Fibroblast of lung (primary cell): ENCODE measurements around the gene LANCL2. TPM values are rescaled to one million over a fixed set of nuclear protein-coding genes. Genes with fewer than 3 reads are reported as not detected.

Experiments used
- DNase-seq, 2 donors: peaks; one replicate each; pipeline versions ENCODE4 v3.0.0 to v3.0.0-alpha.2; 2010; ENCODE audit warnings: low read depth in 2 of 2
- H2AFZ ChIP-seq: 2 replicates; pipeline ENCODE4 v1.5.1; 2012; ENCODE audit warnings: low read length, control low read depth, inconsistent platforms
- H3K27ac ChIP-seq: 2 replicates; pipeline ENCODE4 v1.5.1; 2011; ENCODE audit warnings: low read length, control low read depth; ENCODE audit not compliant: insufficient read depth
- H3K27me3 ChIP-seq: 2 replicates; pipeline ENCODE4 v1.5.1; 2011; ENCODE audit warnings: mild to moderate bottlenecking, low read length; ENCODE audit not compliant: control insufficient read depth, insufficient read depth
- H3K36me3 ChIP-seq: 2 replicates; pipeline ENCODE4 v1.5.1; 2011; ENCODE audit warnings: low read length; ENCODE audit not compliant: control insufficient read depth, insufficient read depth
- H3K4me1 ChIP-seq: 2 replicates; pipeline ENCODE4 v1.5.1; 2011; ENCODE audit warnings: low read length; ENCODE audit not compliant: control insufficient read depth, insufficient read depth; ENCODE audit errors: extremely low read depth
- H3K4me2 ChIP-seq: 2 replicates; pipeline ENCODE4 v1.5.1; 2011; ENCODE audit warnings: low read length, control low read depth; ENCODE audit not compliant: insufficient read depth; ENCODE audit errors: extremely low read depth
- H3K4me3 ChIP-seq, 4 experiments: fragments of 200-600 bp in 1 of 4; sonication (generic) in 1 of 4; replicated peaks in 1 of 4; 2 replicates each; pipeline ENCODE4 v1.5.1; 2011 to 2016; ENCODE audit warnings: low read length in 4 of 4, low read depth in 3 of 4, mild to moderate bottlenecking in 3 of 4, control low read depth in 2 of 4, inconsistent platforms in 1 of 4, mixed read lengths in 1 of 4; ENCODE audit not compliant: insufficient read depth in 1 of 4; ENCODE audit errors: control extremely low read depth in 1 of 4
- H3K79me2 ChIP-seq: 2 replicates; pipeline ENCODE4 v1.5.1; 2012; ENCODE audit warnings: mild to moderate bottlenecking, low read length, inconsistent platforms; ENCODE audit not compliant: control insufficient read depth, insufficient read depth
- H3K9ac ChIP-seq: 2 replicates; pipeline ENCODE4 v1.5.1; 2011; ENCODE audit warnings: mild to moderate bottlenecking, low read length, control low read depth; ENCODE audit not compliant: insufficient read depth
- H3K9me3 ChIP-seq: 2 replicates; pipeline ENCODE4 v1.5.1; 2012; ENCODE audit warnings: low read depth, low read length; ENCODE audit not compliant: control insufficient read depth, insufficient read depth
- H4K20me1 ChIP-seq: 2 replicates; pipeline ENCODE4 v1.5.1; 2011; ENCODE audit warnings: low read length; ENCODE audit not compliant: control insufficient read depth, insufficient read depth; ENCODE audit errors: extremely low read depth
- EZH2 ChIP-seq: IDR thresholded peaks from 2 replicates; pipeline ENCODE4 v1.5.1; 2012; ENCODE audit warnings: low read length, control low read depth, mild to moderate bottlenecking; ENCODE audit errors: missing control alignments
- polyA plus RNA-seq, 2 donors: library from polyadenylated mRNA; depleted of rRNA in 1 of 2; stranded (reverse) in 1 of 2; unstranded in 1 of 2; fragments of >200 nt; gene quantifications; 2 replicates each; pipeline ENCODE4 v1.2.1, GENCODE V29; 2011 to 2012; ENCODE audit warnings: missing spikeins in 1 of 2
- total RNA-seq: library from RNA; depleted of rRNA; stranded (reverse); fragments of >200 nt; gene quantifications from 2 replicates; pipeline ENCODE4 v1.2.1, GENCODE V29; 2014
- TF ChIP-seq, protein P1 (sequence below), 2 donors: IDR thresholded peaks in 1 of 2; conservative IDR thresholded peaks in 1 of 2; 1 replicate in 1 of 2; 2 replicates in 1 of 2; pipeline ENCODE4 v1.5.1; 2011 to 2012; ENCODE audit warnings: low read length in 2 of 2, control low read depth in 1 of 2, inconsistent platforms in 1 of 2, low read depth in 1 of 2, mild to moderate bottlenecking in 1 of 2

The LANCL2 gene
- total and polyA plus RNA-seq, 2 donors (not counting 1 experiment from before 2014, with no cell fraction given), result 8.9 to 15.0 TPM

- Histone ChIP-seq H3K27ac (no peak overlapping the region), H4K20me1 (no peaks in the 10 kb centered on the region), H3K4me3 (no peak overlapping the region), H3K79me2 (no peaks in the 10 kb centered on the region), H3K9me3 (no peaks in the 10 kb centered on the region), H3K27me3 (no peaks in the 10 kb centered on the region), H2AFZ (no peak overlapping the region), H3K4me2 (no peak overlapping the region), H3K4me1 (no peaks in the 10 kb centered on the region), H3K36me3 (no peaks in the 10 kb centered on the region), H3K9ac (no peak overlapping the region)
- no peak for DNase-seq
- no peak for TF ChIP-seq EZH2
- TF ChIP-seq, protein P1, sequence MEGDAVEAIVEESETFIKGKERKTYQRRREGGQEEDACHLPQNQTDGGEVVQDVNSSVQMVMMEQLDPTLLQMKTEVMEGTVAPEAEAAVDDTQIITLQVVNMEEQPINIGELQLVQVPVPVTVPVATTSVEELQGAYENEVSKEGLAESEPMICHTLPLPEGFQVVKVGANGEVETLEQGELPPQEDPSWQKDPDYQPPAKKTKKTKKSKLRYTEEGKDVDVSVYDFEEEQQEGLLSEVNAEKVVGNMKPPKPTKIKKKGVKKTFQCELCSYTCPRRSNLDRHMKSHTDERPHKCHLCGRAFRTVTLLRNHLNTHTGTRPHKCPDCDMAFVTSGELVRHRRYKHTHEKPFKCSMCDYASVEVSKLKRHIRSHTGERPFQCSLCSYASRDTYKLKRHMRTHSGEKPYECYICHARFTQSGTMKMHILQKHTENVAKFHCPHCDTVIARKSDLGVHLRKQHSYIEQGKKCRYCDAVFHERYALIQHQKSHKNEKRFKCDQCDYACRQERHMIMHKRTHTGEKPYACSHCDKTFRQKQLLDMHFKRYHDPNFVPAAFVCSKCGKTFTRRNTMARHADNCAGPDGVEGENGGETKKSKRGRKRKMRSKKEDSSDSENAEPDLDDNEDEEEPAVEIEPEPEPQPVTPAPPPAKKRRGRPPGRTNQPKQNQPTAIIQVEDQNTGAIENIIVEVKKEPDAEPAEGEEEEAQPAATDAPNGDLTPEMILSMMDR (conservative IDR thresholded peaks at IDR 0.05 in 1 of 2, IDR thresholded peaks at IDR 0.05 in 1 of 2; ENCODE audit: low read depth in 1 of 2, low read length in 2 of 2), result no peak
These were observed 19.8 kb upstream of the LANCL2 start for GRCh38 chr7:55345292-55345691.

DNA sequence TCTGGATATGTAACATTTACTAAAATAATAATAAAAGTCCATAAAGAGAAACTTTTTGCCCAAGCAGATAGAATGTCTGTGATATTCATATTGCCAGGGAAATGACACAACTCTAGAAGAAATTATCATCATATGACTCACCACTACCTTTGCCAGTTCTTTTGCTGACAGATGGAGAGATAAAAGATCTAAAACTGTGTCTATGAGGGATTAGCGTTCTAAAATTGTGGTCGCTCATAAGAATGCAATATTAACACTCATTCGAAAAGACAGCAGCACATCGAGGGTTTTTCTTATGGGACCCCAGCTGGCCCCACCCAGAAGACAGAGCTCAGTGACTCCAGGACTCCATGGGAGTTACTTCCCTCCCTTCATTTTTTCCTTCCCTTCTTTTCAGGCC, 16.6 kb upstream of the LANCL2 start:
- no peaks in the 10 kb centered on the region for H3K36me3 ChIP-seq
- no peak overlapping the region for H3K4me3 ChIP-seq
- H3K79me2 ChIP-seq, result no peaks in the 10 kb centered on the region
- no peaks in the 10 kb centered on the region for H3K4me1 ChIP-seq
- TF ChIP-seq, protein P1 (conservative IDR thresholded peaks at IDR 0.05 in 1 of 2, IDR thresholded peaks at IDR 0.05 in 1 of 2; ENCODE audit: low read depth in 1 of 2, low read length in 2 of 2), result no peak
- no peaks in the 10 kb centered on the region for H3K9me3 ChIP-seq
- no peak overlapping the region for H3K9ac ChIP-seq
- DNase-seq, result peak; percentile 51 to 72
- H2AFZ ChIP-seq, result no peak overlapping the region
- no peak overlapping the region for H3K27ac ChIP-seq
- H4K20me1 ChIP-seq, result no peaks in the 10 kb centered on the region
- H3K27me3 ChIP-seq, result no peaks in the 10 kb centered on the region
- H3K4me2 ChIP-seq, result peak overlapping the region; percentile 27

DNA sequence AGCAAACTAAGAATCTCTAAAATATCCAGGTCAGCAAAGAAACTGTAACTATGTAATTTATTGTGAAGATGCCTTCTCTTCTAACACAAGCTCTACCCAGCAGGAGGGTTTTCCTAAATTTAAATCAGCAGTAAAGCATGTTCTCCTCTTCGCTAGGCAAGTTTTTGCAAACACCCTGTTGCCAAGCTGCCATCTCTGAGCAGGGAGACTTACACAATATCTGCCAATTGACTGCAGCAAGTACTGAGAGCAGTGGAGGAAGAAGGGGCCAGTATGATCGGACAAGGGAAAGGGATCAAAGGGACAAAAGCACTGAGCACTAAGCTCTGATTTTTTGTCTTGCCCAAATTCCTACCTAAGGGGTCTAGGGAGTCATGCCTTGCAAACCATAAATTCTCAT, 16.0 kb upstream of the LANCL2 start:
- no peak overlapping the region for H3K4me3 ChIP-seq
- no peak for DNase-seq
- H3K36me3 ChIP-seq, result no peaks in the 10 kb centered on the region
- H3K79me2 ChIP-seq, result no peaks in the 10 kb centered on the region
- no peaks in the 10 kb centered on the region for H3K9me3 ChIP-seq
- H3K9ac ChIP-seq, result no peak overlapping the region
- H3K27me3 ChIP-seq, result no peaks in the 10 kb centered on the region
- no peaks in the 10 kb centered on the region for H3K4me1 ChIP-seq
- H2AFZ ChIP-seq, result no peak overlapping the region
- TF ChIP-seq, protein P1 (conservative IDR thresholded peaks at IDR 0.05 in 1 of 2, IDR thresholded peaks at IDR 0.05 in 1 of 2; ENCODE audit: low read depth in 1 of 2, low read length in 2 of 2), result no peak
- TF ChIP-seq EZH2, result no peak
- no peaks in the 10 kb centered on the region for H4K20me1 ChIP-seq
- no peak overlapping the region for H3K4me2 ChIP-seq
- H3K27ac ChIP-seq, result no peak overlapping the region
